ENCODE results near the gene PLD3.
A peak's percentile ranks its signal among the peaks of the same experiment; 100 is the strongest.

The PLD3 gene, protein sequence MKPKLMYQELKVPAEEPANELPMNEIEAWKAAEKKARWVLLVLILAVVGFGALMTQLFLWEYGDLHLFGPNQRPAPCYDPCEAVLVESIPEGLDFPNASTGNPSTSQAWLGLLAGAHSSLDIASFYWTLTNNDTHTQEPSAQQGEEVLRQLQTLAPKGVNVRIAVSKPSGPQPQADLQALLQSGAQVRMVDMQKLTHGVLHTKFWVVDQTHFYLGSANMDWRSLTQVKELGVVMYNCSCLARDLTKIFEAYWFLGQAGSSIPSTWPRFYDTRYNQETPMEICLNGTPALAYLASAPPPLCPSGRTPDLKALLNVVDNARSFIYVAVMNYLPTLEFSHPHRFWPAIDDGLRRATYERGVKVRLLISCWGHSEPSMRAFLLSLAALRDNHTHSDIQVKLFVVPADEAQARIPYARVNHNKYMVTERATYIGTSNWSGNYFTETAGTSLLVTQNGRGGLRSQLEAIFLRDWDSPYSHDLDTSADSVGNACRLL

DNA sequence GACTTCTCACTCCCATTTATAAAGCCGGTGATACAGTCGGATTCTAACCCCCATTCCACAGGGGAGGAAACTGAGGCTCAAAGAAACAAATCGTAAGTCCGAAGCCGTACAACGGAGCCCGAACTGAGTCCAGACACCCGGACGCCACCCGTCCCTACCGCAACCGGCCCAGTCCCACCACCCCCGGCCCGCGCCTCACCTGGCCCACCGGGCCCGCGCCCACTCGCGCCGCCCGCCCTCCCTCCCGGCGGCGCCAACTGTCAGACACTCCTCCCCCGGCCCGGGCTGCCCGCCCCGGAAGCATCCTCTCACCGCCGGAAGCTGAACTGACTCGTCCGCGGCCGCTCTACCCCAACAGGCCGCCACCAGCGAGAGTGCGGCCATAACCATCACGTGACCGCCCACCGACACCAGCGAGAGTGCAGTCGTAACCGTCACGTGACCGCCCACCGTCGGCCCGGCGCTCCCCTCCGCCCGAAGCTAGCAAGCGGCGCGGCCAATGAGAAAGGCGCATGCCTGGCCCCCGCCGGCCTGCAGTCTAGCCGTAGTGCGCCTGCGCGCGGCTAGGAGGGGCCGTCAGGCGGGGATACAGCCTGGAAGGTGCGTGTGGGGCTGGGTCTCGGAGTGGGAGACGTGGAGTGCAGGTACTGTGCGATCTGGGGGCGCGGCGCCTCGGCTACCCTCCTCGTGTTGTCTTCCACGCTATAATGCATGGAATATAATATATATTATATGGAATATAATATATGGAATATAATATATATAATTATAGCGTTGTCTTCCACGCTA is at the start of gene PLD3, which contains the start of gene C19orf47:
TSS of gene PLD3 (plus strand) at position 571 of the 789 bp plus-strand sequence. CDS start 17,789 bp downstream, outside the sequence.
TSS of gene C19orf47 (minus strand) at position 273 of the 789 bp plus-strand sequence. CDS start 6,540 bp downstream, outside the sequence.
- TF ChIP-seq SUZ12 (IDR thresholded peaks at IDR 0.05; ENCODE audit: extremely low read depth, insufficient read depth, insufficient read length) (no peak), YY1 (IDR thresholded peaks at IDR 0.05; ENCODE audit: insufficient read depth, insufficient read length) (peak; percentile 52)
- Histone ChIP-seq H3K9me3 (ENCODE audit: insufficient read depth, low read length) (no peaks in the 10 kb centered on the region), H3K4me3 (ENCODE audit: insufficient read length, low read depth) (peak within 1 kb of the TSS; percentile 85), H3K9ac (ENCODE audit: insufficient read length, low read depth) (peak within 1 kb of the TSS; percentile 88), H3K36me3 (ENCODE audit: insufficient read depth, insufficient read length, low read length) (peaks cover 8% of the 10 kb centered on the region), H3K27me3 (ENCODE audit: insufficient read depth, insufficient read length) (no peaks in the 10 kb centered on the region), H3K4me1 (ENCODE audit: insufficient read depth, insufficient read length) (no peaks in the 10 kb centered on the region)
- DNase-seq (ENCODE audit: low read depth, low spot score): peak; percentile 94

GRCh38 chr19:40300668-40301067 is 47.8 kb upstream of the PLD3 start:
- Histone ChIP-seq H3K9ac (ENCODE audit: insufficient read length, low read depth) (no peak overlapping the region), H3K4me1 (ENCODE audit: insufficient read depth, insufficient read length) (no peaks in the 10 kb centered on the region), H3K4me3 (ENCODE audit: insufficient read length, low read depth) (no peak overlapping the region), H3K27me3 (ENCODE audit: insufficient read depth, insufficient read length) (no peaks in the 10 kb centered on the region), H3K36me3 (ENCODE audit: insufficient read depth, insufficient read length, low read length) (no peaks in the 10 kb centered on the region), H3K9me3 (ENCODE audit: insufficient read depth, low read length) (no peaks in the 10 kb centered on the region)
- no peak for DNase-seq (ENCODE audit: low read depth, low spot score)
- no peak for TF ChIP-seq SUZ12 (IDR thresholded peaks at IDR 0.05; ENCODE audit: extremely low read depth, insufficient read depth, insufficient read length)
- no peak for TF ChIP-seq YY1 (IDR thresholded peaks at IDR 0.05; ENCODE audit: insufficient read depth, insufficient read length)
- no peak for TF ChIP-seq ZNF274 (IDR thresholded peaks at IDR 0.05; ENCODE audit: low read depth, low read length)

- H3K4me1 ChIP-seq (ENCODE audit: insufficient read depth, insufficient read length): no peaks in the 10 kb centered on the region
- H3K9ac ChIP-seq (ENCODE audit: insufficient read length, low read depth): no peak overlapping the region
- H3K9me3 ChIP-seq (ENCODE audit: insufficient read depth, low read length): no peaks in the 10 kb centered on the region
- no peaks in the 10 kb centered on the region for H3K27me3 ChIP-seq (ENCODE audit: insufficient read depth, insufficient read length)
- no peaks in the 10 kb centered on the region for H3K36me3 ChIP-seq (ENCODE audit: insufficient read depth, insufficient read length, low read length)
- no peak for DNase-seq (ENCODE audit: low read depth, low spot score)
- no peak for TF ChIP-seq YY1 (IDR thresholded peaks at IDR 0.05; ENCODE audit: insufficient read depth, insufficient read length)
- TF ChIP-seq ZNF274 (IDR thresholded peaks at IDR 0.05; ENCODE audit: low read depth, low read length): no peak
- no peak for TF ChIP-seq SUZ12 (IDR thresholded peaks at IDR 0.05; ENCODE audit: extremely low read depth, insufficient read depth, insufficient read length)
- H3K4me3 ChIP-seq (ENCODE audit: insufficient read length, low read depth): no peak overlapping the region
Observed at GRCh38 chr19:40302224-40303011, 46.1 kb upstream of the PLD3 start.

GRCh38 chr19:40303765-40304164 is 44.7 kb upstream of the PLD3 start:
- no peaks in the 10 kb centered on the region for H3K36me3 ChIP-seq (ENCODE audit: insufficient read depth, insufficient read length, low read length)
- no peaks in the 10 kb centered on the region for H3K9me3 ChIP-seq (ENCODE audit: insufficient read depth, low read length)
- no peak overlapping the region for H3K9ac ChIP-seq (ENCODE audit: insufficient read length, low read depth)
- H3K27me3 ChIP-seq (ENCODE audit: insufficient read depth, insufficient read length): no peaks in the 10 kb centered on the region
- TF ChIP-seq SUZ12 (IDR thresholded peaks at IDR 0.05; ENCODE audit: extremely low read depth, insufficient read depth, insufficient read length) (no peak), ZNF274 (IDR thresholded peaks at IDR 0.05; ENCODE audit: low read depth, low read length) (no peak), YY1 (IDR thresholded peaks at IDR 0.05; ENCODE audit: insufficient read depth, insufficient read length) (no peak)
- H3K4me3 ChIP-seq (ENCODE audit: insufficient read length, low read depth): no peak overlapping the region
- DNase-seq (ENCODE audit: low read depth, low spot score): no peak
- no peaks in the 10 kb centered on the region for H3K4me1 ChIP-seq (ENCODE audit: insufficient read depth, insufficient read length)

GRCh38 chr19:40304306-40304705 is 44.2 kb upstream of the PLD3 start:
- TF ChIP-seq ZNF274 (IDR thresholded peaks at IDR 0.05; ENCODE audit: low read depth, low read length) (no peak), SUZ12 (IDR thresholded peaks at IDR 0.05; ENCODE audit: extremely low read depth, insufficient read depth, insufficient read length) (no peak), YY1 (IDR thresholded peaks at IDR 0.05; ENCODE audit: insufficient read depth, insufficient read length) (no peak)

DNA sequence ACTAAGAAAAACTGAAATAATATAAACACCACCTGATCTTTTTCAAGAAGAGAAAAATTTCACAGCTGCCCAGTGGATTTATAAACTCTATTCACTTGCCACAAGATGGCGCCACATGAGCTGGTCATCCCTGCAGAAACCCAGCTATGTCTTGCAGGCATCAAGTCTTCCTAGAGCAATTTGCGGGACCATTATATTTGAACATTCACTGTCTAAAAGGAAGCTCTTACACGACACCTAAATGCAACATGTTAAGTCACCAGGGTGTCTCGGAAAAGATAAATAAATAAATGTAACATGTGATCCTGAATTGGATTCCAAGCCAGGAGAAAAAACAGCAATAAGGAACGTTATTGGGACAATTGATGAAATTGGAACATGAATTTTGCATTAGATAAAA is 43.1 kb upstream of the PLD3 start:
- Histone ChIP-seq H3K9me3 (ENCODE audit: insufficient read depth, low read length) (no peaks in the 10 kb centered on the region), H3K4me3 (ENCODE audit: insufficient read length, low read depth) (no peak overlapping the region), H3K36me3 (ENCODE audit: insufficient read depth, insufficient read length, low read length) (no peaks in the 10 kb centered on the region), H3K4me1 (ENCODE audit: insufficient read depth, insufficient read length) (no peaks in the 10 kb centered on the region), H3K27me3 (ENCODE audit: insufficient read depth, insufficient read length) (no peaks in the 10 kb centered on the region), H3K9ac (ENCODE audit: insufficient read length, low read depth) (no peak overlapping the region)
- TF ChIP-seq YY1 (IDR thresholded peaks at IDR 0.05; ENCODE audit: insufficient read depth, insufficient read length): no peak
- no peak for TF ChIP-seq ZNF274 (IDR thresholded peaks at IDR 0.05; ENCODE audit: low read depth, low read length)
- no peak for TF ChIP-seq SUZ12 (IDR thresholded peaks at IDR 0.05; ENCODE audit: extremely low read depth, insufficient read depth, insufficient read length)
- peak; percentile 62 for DNase-seq (ENCODE audit: low read depth, low spot score)

More at GRCh38 chr19:40304306-40304705, 44.2 kb upstream of the PLD3 start:
- no peak overlapping the region for H3K4me3 ChIP-seq (ENCODE audit: insufficient read length, low read depth)
- no peak for DNase-seq (ENCODE audit: low read depth, low spot score)
- no peaks in the 10 kb centered on the region for H3K4me1 ChIP-seq (ENCODE audit: insufficient read depth, insufficient read length)
- no peaks in the 10 kb centered on the region for H3K9me3 ChIP-seq (ENCODE audit: insufficient read depth, low read length)
- H3K36me3 ChIP-seq (ENCODE audit: insufficient read depth, insufficient read length, low read length): no peaks in the 10 kb centered on the region
- H3K27me3 ChIP-seq (ENCODE audit: insufficient read depth, insufficient read length): no peaks in the 10 kb centered on the region
- H3K9ac ChIP-seq (ENCODE audit: insufficient read length, low read depth): no peak overlapping the region

Measured in NT2/D1 (cell line).